ENCODE results near the gene TRIM24. TPM values are rescaled to one million over a fixed set of nuclear protein-coding genes. Genes with fewer than 3 reads are reported as not detected.
"Not testable (repeated sequence)": the region's sequence is repeated elsewhere in the genome, so short reads cannot be mapped to it uniquely, and the experiment has no call there.

The TRIM24 gene
- total RNA-seq, 1 experiment from 2014 or later, result 17.4 TPM

DNA sequence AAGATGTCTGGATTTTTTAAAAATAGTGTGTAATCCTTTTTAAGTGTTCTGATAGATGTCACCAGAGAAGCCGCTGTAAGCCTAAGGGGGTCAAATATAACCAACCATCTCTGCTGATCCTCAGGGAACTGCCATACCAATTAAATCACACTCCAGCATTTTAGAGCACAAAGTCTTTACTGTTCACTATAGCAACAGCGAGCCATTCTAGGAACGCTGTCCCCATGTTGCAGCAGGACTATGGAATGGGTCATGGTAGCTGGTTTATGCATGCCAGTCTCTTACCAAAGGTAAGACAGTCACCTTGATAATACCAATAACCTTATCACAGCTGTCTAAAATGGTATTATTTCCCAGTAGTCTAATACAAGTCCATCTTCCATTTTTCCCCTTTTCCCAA, 33.5 kb downstream of the TRIM24 start:
- no peak for DNase-seq
- no peak overlapping the region for H3K27ac ChIP-seq (ENCODE audit: low read length)
- H3K79me2 ChIP-seq (ENCODE audit: low read length), result peaks cover 100% of the 10 kb centered on the region
- H4K20me1 ChIP-seq (ENCODE audit: insufficient read depth, low read depth, low read length), result no peaks in the 10 kb centered on the region
- H3K9ac ChIP-seq (ENCODE audit: low read length), result no peak overlapping the region
- H3K27me3 ChIP-seq (ENCODE audit: low read length), result no peaks in the 10 kb centered on the region
- H3K4me2 ChIP-seq (ENCODE audit: low read depth, low read length, poor library complexity, severe bottlenecking), result no peak overlapping the region
- no peak overlapping the region for H2AFZ ChIP-seq (ENCODE audit: low read length)
- 0 out of 2 replicates have a peak, but pooled peaks cover 5% of the 10 kb centered on the region for H3K4me1 ChIP-seq (ENCODE audit: low read length)
- H3K36me3 ChIP-seq (ENCODE audit: insufficient read depth, low read length), result peaks cover 2% of the 10 kb centered on the region; the same call in 1 of the 2 replicates
- H3K4me3 ChIP-seq (ENCODE audit: low read length), result no peak overlapping the region
- H3K9me3 ChIP-seq (ENCODE audit: low read length), result no peaks in the 10 kb centered on the region
- no peaks in the 10 kb centered on the region for H3K9me2 ChIP-seq (replicated peaks; ENCODE audit: insufficient read depth, low read length)

DNA sequence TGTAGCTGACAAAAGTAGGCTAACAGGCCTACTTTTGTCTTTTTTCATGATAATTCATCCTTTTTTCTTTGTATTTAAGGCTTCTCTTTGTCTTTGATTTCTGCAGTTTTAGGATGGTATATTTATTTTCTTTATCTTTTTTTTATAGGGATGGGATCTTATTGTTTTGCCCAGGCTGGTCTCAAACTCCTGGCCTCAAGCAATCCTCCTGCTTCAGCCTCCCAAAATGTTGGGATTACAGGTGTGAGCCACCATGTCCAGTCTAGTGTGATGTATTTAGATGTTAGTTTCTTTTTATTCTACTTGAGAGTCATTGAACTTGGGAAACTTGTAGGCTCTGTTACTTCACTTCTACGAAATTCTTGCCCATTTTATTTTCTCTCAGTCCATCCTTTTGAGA, 35.4 kb downstream of the TRIM24 start:
- Histone ChIP-seq H3K9me3 (ENCODE audit: low read length) (no peaks in the 10 kb centered on the region), H3K4me1 (ENCODE audit: low read length) (0 out of 2 replicates have a peak, but pooled peaks cover 5% of the 10 kb centered on the region), H3K9ac (ENCODE audit: low read length) (no peak overlapping the region), H4K20me1 (ENCODE audit: insufficient read depth, low read depth, low read length) (no peaks in the 10 kb centered on the region), H3K4me2 (ENCODE audit: low read depth, low read length, poor library complexity, severe bottlenecking) (no peak overlapping the region), H3K36me3 (ENCODE audit: insufficient read depth, low read length) (peaks cover 1% of the 10 kb centered on the region; the same call in 1 of the 2 replicates), H3K27ac (ENCODE audit: low read length) (no peak overlapping the region), H3K4me3 (ENCODE audit: low read length) (no peak overlapping the region), H3K79me2 (ENCODE audit: low read length) (peaks cover 100% of the 10 kb centered on the region), H3K27me3 (ENCODE audit: low read length) (no peaks in the 10 kb centered on the region), H3K9me2 (replicated peaks; ENCODE audit: insufficient read depth, low read length) (no peaks in the 10 kb centered on the region), H2AFZ (ENCODE audit: low read length) (no peak overlapping the region)
- DNase-seq, result no peak

DNA sequence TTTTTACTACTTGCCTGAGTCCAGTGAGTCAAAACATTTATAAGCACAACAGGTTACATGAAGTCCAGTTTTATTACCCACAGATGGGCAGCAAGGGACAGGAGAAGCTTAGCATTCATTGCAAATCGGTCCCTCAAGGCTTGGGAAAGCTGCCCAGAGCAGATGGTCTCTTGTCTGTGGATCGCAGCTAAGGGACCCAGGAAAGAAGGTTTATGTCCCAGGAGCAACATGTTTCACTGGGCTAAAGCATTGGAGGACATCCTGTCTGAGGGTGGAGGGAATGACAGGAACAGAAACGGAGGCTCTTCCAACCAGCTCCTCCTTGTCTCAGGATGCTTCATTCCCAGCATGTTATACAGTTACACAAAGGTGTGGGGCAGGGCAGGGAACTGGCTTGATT, 39.3 kb downstream of the TRIM24 start:
- Histone ChIP-seq H3K9ac (ENCODE audit: low read length) (no peak overlapping the region), H3K4me1 (ENCODE audit: low read length) (peaks cover 6% of the 10 kb centered on the region), H3K9me2 (replicated peaks; ENCODE audit: insufficient read depth, low read length) (no peaks in the 10 kb centered on the region), H3K4me3 (ENCODE audit: low read length) (no peak overlapping the region), H3K79me2 (ENCODE audit: low read length) (peaks cover 98% of the 10 kb centered on the region), H3K27me3 (ENCODE audit: low read length) (no peaks in the 10 kb centered on the region), H3K36me3 (ENCODE audit: insufficient read depth, low read length) (no peaks in the 10 kb centered on the region; the same call in 1 of the 2 replicates), H3K9me3 (ENCODE audit: low read length) (no peaks in the 10 kb centered on the region), H3K4me2 (ENCODE audit: low read depth, low read length, poor library complexity, severe bottlenecking) (no peak overlapping the region), H4K20me1 (ENCODE audit: insufficient read depth, low read depth, low read length) (no peaks in the 10 kb centered on the region), H2AFZ (ENCODE audit: low read length) (no peak overlapping the region), H3K27ac (ENCODE audit: low read length) (no peak overlapping the region)
- no peak for DNase-seq

DNA sequence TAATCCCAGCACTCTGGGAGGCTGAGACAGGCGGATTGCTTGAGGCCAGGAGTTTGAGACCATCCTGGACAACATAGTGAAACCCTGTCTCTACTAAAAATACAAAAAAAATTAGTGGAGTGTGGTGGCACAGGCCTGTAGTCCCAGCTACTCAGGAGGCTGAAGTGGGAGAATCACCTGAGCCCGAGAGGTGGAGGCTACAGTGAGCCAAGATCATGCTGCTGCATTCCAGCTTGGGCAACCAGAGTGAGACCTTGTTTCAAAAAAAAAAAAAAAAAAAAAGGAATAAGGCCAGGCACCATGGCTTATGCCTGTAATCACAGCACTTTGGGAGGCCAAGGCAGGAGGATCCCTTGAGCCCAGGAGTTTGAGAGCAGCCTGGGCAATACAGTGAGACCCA, 40.2 kb downstream of the TRIM24 start:
- not testable (repeated sequence) for H3K4me1 ChIP-seq (ENCODE audit: low read length); H3K4me3 ChIP-seq (ENCODE audit: low read length); H3K9me2 ChIP-seq (replicated peaks; ENCODE audit: insufficient read depth, low read length); H3K27me3 ChIP-seq (ENCODE audit: low read length); H4K20me1 ChIP-seq (ENCODE audit: insufficient read depth, low read depth, low read length); H3K9me3 ChIP-seq (ENCODE audit: low read length); H2AFZ ChIP-seq (ENCODE audit: low read length); H3K9ac ChIP-seq (ENCODE audit: low read length); H3K27ac ChIP-seq (ENCODE audit: low read length); DNase-seq; H3K4me2 ChIP-seq (ENCODE audit: low read depth, low read length, poor library complexity, severe bottlenecking); H3K36me3 ChIP-seq (ENCODE audit: insufficient read depth, low read length)
- H3K79me2 ChIP-seq (ENCODE audit: low read length), result peaks cover 97% of the 10 kb centered on the region

DNA sequence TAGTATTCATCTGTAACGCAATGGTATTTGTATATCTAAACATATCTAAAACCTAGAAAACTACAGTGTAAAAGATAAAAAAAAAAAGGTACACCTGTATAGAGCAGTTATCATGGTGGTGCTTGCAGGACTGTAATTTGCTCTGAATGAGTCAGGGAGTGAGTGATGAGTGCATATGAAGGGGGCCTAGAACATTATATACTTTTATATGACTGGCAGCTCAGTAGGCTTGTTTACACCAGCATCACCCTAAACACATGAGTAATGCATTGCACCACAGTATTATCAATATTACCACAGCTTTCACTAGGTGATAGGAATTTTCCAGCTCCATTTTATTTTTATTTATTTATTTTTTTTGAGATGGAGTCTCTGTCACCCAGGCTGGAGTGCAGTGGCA, 40.8 kb downstream of the TRIM24 start:
- H3K79me2 ChIP-seq (ENCODE audit: low read length), result peaks cover 97% of the 10 kb centered on the region
- no peaks in the 10 kb centered on the region for H4K20me1 ChIP-seq (ENCODE audit: insufficient read depth, low read depth, low read length)
- H3K27ac ChIP-seq (ENCODE audit: low read length), result no peak overlapping the region
- no peak for DNase-seq
- peaks cover 5% of the 10 kb centered on the region; the same call in 1 of the 2 replicates for H3K36me3 ChIP-seq (ENCODE audit: insufficient read depth, low read length)
- no peak overlapping the region for H3K9ac ChIP-seq (ENCODE audit: low read length)
- H3K27me3 ChIP-seq (ENCODE audit: low read length), result no peaks in the 10 kb centered on the region
- H2AFZ ChIP-seq (ENCODE audit: low read length), result no peak overlapping the region
- no peak overlapping the region for H3K4me3 ChIP-seq (ENCODE audit: low read length)
- H3K4me2 ChIP-seq (ENCODE audit: low read depth, low read length, poor library complexity, severe bottlenecking), result no peak overlapping the region
- H3K9me3 ChIP-seq (ENCODE audit: low read length), result no peaks in the 10 kb centered on the region
- peaks cover 6% of the 10 kb centered on the region for H3K4me1 ChIP-seq (ENCODE audit: low read length)
- no peaks in the 10 kb centered on the region for H3K9me2 ChIP-seq (replicated peaks; ENCODE audit: insufficient read depth, low read length)

DNA sequence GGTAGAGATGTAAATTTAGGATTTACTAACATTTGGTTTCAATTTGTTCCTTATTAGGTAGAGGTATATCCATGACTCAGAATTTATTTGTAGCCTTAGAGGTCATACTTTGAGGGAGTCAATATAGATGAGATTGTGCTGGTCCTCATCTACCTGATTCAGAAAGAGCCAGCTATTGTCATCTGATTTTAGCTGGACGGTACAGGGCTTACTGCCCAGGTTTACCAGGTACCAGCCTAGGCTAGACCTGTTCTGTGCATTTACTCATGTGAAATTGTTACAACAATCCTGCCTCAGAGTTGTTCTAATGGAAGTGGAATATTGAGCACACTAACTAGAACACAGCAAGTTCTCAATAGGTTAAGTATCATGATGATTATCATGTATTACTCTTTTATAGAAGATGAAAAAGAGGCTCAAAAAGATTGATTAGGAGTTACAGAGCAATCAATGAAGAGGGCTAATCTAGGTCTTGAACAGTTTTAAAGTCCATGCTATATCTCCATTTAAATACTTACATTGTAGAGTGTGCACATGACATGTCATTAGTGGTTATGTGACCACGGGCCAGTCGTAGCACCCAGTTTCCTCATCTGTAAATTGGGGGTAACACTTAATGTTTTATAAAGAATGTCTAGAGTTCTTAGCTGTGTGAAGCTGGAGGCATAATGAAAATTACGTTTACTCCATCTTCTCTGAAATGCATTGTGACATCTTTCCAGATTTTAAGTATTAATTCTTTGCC, 42.1 kb downstream of the TRIM24 start:
- no peak overlapping the region for H3K4me3 ChIP-seq (ENCODE audit: low read length)
- no peak overlapping the region for H3K9ac ChIP-seq (ENCODE audit: low read length)
- H3K36me3 ChIP-seq (ENCODE audit: insufficient read depth, low read length), result peaks cover 13% of the 10 kb centered on the region
- no peak for DNase-seq
- H2AFZ ChIP-seq (ENCODE audit: low read length), result no peak overlapping the region
- H3K9me2 ChIP-seq (replicated peaks; ENCODE audit: insufficient read depth, low read length), result no peaks in the 10 kb centered on the region
- H4K20me1 ChIP-seq (ENCODE audit: insufficient read depth, low read depth, low read length), result no peaks in the 10 kb centered on the region
- no peak overlapping the region for H3K4me2 ChIP-seq (ENCODE audit: low read depth, low read length, poor library complexity, severe bottlenecking)
- no peaks in the 10 kb centered on the region for H3K9me3 ChIP-seq (ENCODE audit: low read length)
- peaks cover 97% of the 10 kb centered on the region for H3K79me2 ChIP-seq (ENCODE audit: low read length)
- no peaks in the 10 kb centered on the region for H3K27me3 ChIP-seq (ENCODE audit: low read length)
- no peak overlapping the region for H3K27ac ChIP-seq (ENCODE audit: low read length)
- H3K4me1 ChIP-seq (ENCODE audit: low read length), result peaks cover 6% of the 10 kb centered on the region

DNA sequence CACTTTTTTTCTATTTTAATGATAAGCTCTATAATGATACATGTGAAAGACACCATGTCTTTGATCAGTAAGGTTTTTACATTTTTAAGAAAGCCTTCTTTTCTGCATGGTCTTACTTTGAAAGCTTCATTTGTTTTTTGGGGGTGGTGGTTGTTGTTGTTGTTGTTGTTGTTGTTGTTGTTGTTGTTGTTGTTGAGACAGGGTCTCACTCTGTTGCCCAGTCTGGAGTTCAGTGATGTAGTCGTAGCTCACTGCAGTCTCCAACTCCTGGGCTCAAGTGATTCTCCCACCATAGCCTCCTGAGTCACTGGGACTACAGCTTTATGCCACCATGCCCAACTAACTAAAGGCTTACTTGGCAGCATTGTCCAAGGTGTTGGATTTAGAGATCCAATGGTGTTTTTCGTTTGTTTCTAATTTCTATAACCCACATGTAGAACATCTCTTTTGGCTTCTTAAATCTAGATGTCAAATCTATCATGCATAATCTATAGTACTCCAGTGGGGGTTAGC, 45.4 kb downstream of the TRIM24 start:
- Histone ChIP-seq H3K9ac (ENCODE audit: low read length) (no peak overlapping the region), H2AFZ (ENCODE audit: low read length) (no peak overlapping the region), H3K9me3 (ENCODE audit: low read length) (no peaks in the 10 kb centered on the region), H3K9me2 (replicated peaks; ENCODE audit: insufficient read depth, low read length) (no peaks in the 10 kb centered on the region), H3K36me3 (ENCODE audit: insufficient read depth, low read length) (peaks cover 16% of the 10 kb centered on the region), H3K27ac (ENCODE audit: low read length) (no peak overlapping the region), H4K20me1 (ENCODE audit: insufficient read depth, low read depth, low read length) (no peaks in the 10 kb centered on the region), H3K4me3 (ENCODE audit: low read length) (no peak overlapping the region), H3K27me3 (ENCODE audit: low read length) (no peaks in the 10 kb centered on the region), H3K79me2 (ENCODE audit: low read length) (peaks cover 92% of the 10 kb centered on the region), H3K4me2 (ENCODE audit: low read depth, low read length, poor library complexity, severe bottlenecking) (no peak overlapping the region), H3K4me1 (ENCODE audit: low read length) (peaks cover 6% of the 10 kb centered on the region)
- no peak for DNase-seq

DNA sequence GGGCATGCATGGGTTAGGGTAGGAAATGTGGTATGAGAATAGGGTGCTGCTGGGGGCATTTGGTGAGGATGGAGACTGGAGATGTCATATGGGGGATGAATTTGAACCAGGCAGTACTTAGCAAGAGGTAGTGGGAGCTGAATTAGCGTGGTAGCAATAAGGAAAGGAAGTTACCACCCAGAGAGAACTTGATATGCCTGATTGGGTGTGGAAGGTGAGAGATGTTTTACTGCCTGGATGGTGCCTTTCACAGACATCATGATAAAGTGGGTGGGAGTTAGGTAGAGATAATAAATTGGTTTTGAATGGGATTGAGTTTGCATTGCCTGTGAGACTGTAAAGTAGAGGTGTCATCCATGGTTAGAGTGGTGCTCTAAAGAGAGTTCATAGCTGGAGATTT, 46.7 kb downstream of the TRIM24 start:
- H3K27me3 ChIP-seq (ENCODE audit: low read length), result no peaks in the 10 kb centered on the region
- H3K36me3 ChIP-seq (ENCODE audit: insufficient read depth, low read length), result peaks cover 20% of the 10 kb centered on the region
- H3K4me2 ChIP-seq (ENCODE audit: low read depth, low read length, poor library complexity, severe bottlenecking), result no peak overlapping the region
- DNase-seq, result no peak
- H3K9me3 ChIP-seq (ENCODE audit: low read length), result no peaks in the 10 kb centered on the region
- H3K27ac ChIP-seq (ENCODE audit: low read length), result no peak overlapping the region
- no peak overlapping the region for H3K4me3 ChIP-seq (ENCODE audit: low read length)
- H2AFZ ChIP-seq (ENCODE audit: low read length), result no peak overlapping the region
- no peak overlapping the region for H3K9ac ChIP-seq (ENCODE audit: low read length)
- peaks cover 86% of the 10 kb centered on the region for H3K79me2 ChIP-seq (ENCODE audit: low read length)
- peaks cover 6% of the 10 kb centered on the region for H3K4me1 ChIP-seq (ENCODE audit: low read length)
- no peaks in the 10 kb centered on the region for H3K9me2 ChIP-seq (replicated peaks; ENCODE audit: insufficient read depth, low read length)
- no peaks in the 10 kb centered on the region for H4K20me1 ChIP-seq (ENCODE audit: insufficient read depth, low read depth, low read length)
